Fibroblast of mammary gland (primary cell): Measurements from ENCODE around the gene SNX9.
A peak's percentile ranks its signal among the peaks of the same experiment; 100 is the strongest.

Experiments used
- DNase-seq: peaks from one replicate; pipeline ENCODE4 v3.0.0-alpha.2; 2010; ENCODE audit warnings: low read depth
- H3K4me3 ChIP-seq: 2 replicates; pipeline ENCODE4 v1.5.1; 2011; ENCODE audit warnings: low read depth, mild to moderate bottlenecking, low read length, moderate library complexity; ENCODE audit not compliant: control insufficient read depth
- CTCF ChIP-seq: conservative IDR thresholded peaks from 2 replicates; pipeline ENCODE4 v1.5.1; 2011; ENCODE audit warnings: low read depth, low read length, inconsistent platforms; ENCODE audit not compliant: control insufficient read depth, insufficient read depth

The SNX9 gene

GRCh38 chr6:157953580-157954091 is 130.6 kb downstream of the SNX9 start:
- no peak for DNase-seq
- TF ChIP-seq CTCF, result no peak
- H3K4me3 ChIP-seq, result no peak overlapping the region

GRCh38 chr6:157954150-157955117 is 131.4 kb downstream of the SNX9 start:
- DNase-seq, result peak; percentile 29
- H3K4me3 ChIP-seq, result peak overlapping the region; percentile 10
- no peak for TF ChIP-seq CTCF

- no peak for DNase-seq
- no peak overlapping the region for H3K4me3 ChIP-seq
- TF ChIP-seq CTCF, result no peak
Observed at GRCh38 chr6:157955675-157956074, 132.6 kb downstream of the SNX9 start.

GRCh38 chr6:157956171-157956730 is 133.2 kb downstream of the SNX9 start:
- no peak for DNase-seq
- TF ChIP-seq CTCF, result no peak
- H3K4me3 ChIP-seq, result no peak overlapping the region

- no peak overlapping the region for H3K4me3 ChIP-seq
- DNase-seq, result no peak
- TF ChIP-seq CTCF, result no peak
Observed at GRCh38 chr6:157959451-157960227, 136.6 kb downstream of the SNX9 start.

GRCh38 chr6:157961153-157961831 is 138.2 kb downstream of the SNX9 start:
- DNase-seq, result no peak
- TF ChIP-seq CTCF, result no peak

More at GRCh38 chr6:157961153-157961831, 138.2 kb downstream of the SNX9 start:
- H3K4me3 ChIP-seq, result no peak overlapping the region
